Esophagus squamous epithelium (tissue), 5 donors: Measurements from ENCODE around the gene CLCA4. TPM values are rescaled to one million over a fixed set of nuclear protein-coding genes. Genes with fewer than 3 reads are reported as not detected.
A peak's percentile ranks its signal among the peaks of the same experiment; 100 is the strongest.
"Not testable (repeated sequence)": the region's sequence is repeated elsewhere in the genome, so short reads cannot be mapped to it uniquely, and the experiment has no call there.

Experiments
- DNase-seq: peaks from one replicate; lab custom pipeline; 2025; lab: John Stamatoyannopoulos, UW
- H3K27ac ChIP-seq, 4 donors: fragments of 200-600 bp; sonication (generic); one replicate each; pipeline ENCODE4 v1.5.1; 2016 to 2019; ENCODE audit warnings: mild to moderate bottlenecking in 1 of 4
- H3K27me3 ChIP-seq, 4 donors: fragments of 200-600 bp; sonication (generic); 1 replicate in 3 of 4; 2 replicates in 1 of 4; pipeline versions ENCODE4 v1.5.1 to v1.6.0; 2017 to 2021; ENCODE audit warnings: antibody characterized with exemption in 1 of 4
- H3K36me3 ChIP-seq, 3 donors: fragments of 200-600 bp; sonication (generic); one replicate each; pipeline ENCODE4 v1.5.1; 2016 to 2019
- H3K4me1 ChIP-seq, 3 donors: fragments of 200-600 bp; sonication (generic); one replicate each; pipeline ENCODE4 v1.5.1; 2017 to 2019
- H3K4me3 ChIP-seq, 4 donors: fragments of 200-600 bp; sonication (generic); 1 replicate in 3 of 4; 2 replicates in 1 of 4; pipeline ENCODE4 v1.5.1; 2016 to 2019; ENCODE audit warnings: mild to moderate bottlenecking in 2 of 4, moderate library complexity in 1 of 4
- H3K9me3 ChIP-seq, 3 donors: fragments of 200-600 bp; sonication (generic); one replicate each; pipeline ENCODE4 v1.5.1; 2016 to 2019
- CTCF ChIP-seq, 6 experiments: fragments of 450-650 bp in 4 of 6; fragments of 200-600 bp in 2 of 6; sonication (generic) in 2 of 6; IDR thresholded peaks; one replicate each; pipeline ENCODE4 v1.5.1; 2016 to 2019; ENCODE audit warnings: antibody characterized with exemption in 6 of 6, mild to moderate bottlenecking in 4 of 6, moderate library complexity in 4 of 6
- POLR2A ChIP-seq, 4 donors: fragments of 450-650 bp; IDR thresholded peaks; one replicate each; pipeline ENCODE4 v1.6.1; 2017; ENCODE audit warnings: antibody characterized with exemption in 4 of 4, mild to moderate bottlenecking in 4 of 4, moderate library complexity in 3 of 4
- WGBS, 2 donors: methylation state at CpG; one replicate each; pipeline ENCODE4 v1.1.5; 2018; 5-methylcytosine and 5-hydroxymethylcytosine counted together
- intact Hi-C: fragments of 100-400 bp; cut with DNase I; formaldehyde crosslinking; loops from one replicate; pipeline ENCODE4 v1.15.0; 2022
- total RNA-seq, 4 donors: library from RNA; depleted of rRNA; stranded (reverse); fragments of >200 nt; gene quantifications; one replicate each; pipeline ENCODE4 v1.1.0, GENCODE V29; 2016
- donor health status: DM: yes; HTN: yes; CAD: no.

Gene CLCA4
- total RNA-seq, result 100 to 1,000 TPM; 135 to 639 (median 439) TPM

GRCh38 chr1:86546787-86547221, at the start of gene CLCA4:
TSS of gene CLCA4 (plus strand) at chr1:86547078. CDS start at chr1:86547120, 42 bp downstream.
- no peaks in the 10 kb centered on the region for H3K27me3 ChIP-seq
- intact Hi-C loops, result no loop called here
- no peaks in the 10 kb centered on the region for H3K9me3 ChIP-seq
- H3K27ac ChIP-seq, result peak within 1 kb of the TSS; percentile 56 to 74 (median 67)
- H3K36me3 ChIP-seq, result no peaks in the 10 kb centered on the region
- H3K4me3 ChIP-seq, result peak within 1 kb of the TSS; percentile 14 to 37 (median 32)
- no peak for TF ChIP-seq POLR2A (IDR thresholded peaks at IDR 0.05)
- TF ChIP-seq CTCF (IDR thresholded peaks at IDR 0.05), result no peak
- peaks cover 0 to 57% (median 13%) of the 10 kb centered on the region in 3 donors for H3K4me1 ChIP-seq
- 14 to 23% methylated on average over 2 of the region's 2 CpGs for WGBS, 2 donors
- DNase-seq, result no peak

GRCh38 chr1:86498281-86498680, 48.6 kb upstream of the CLCA4 start:
- no peak for DNase-seq
- WGBS, 2 donors, result 73 to 79% methylated on average over 3 of the region's 3 CpGs
- Histone ChIP-seq H3K9me3 (no peaks in the 10 kb centered on the region), H3K4me3 (no peak overlapping the region), H3K36me3 (no peaks in the 10 kb centered on the region), H3K27me3 (no peaks in the 10 kb centered on the region), H3K27ac (no peak overlapping the region), H3K4me1 (peaks cover 4 to 24% (median 7%) of the 10 kb centered on the region in 3 donors)
- TF ChIP-seq POLR2A (IDR thresholded peaks at IDR 0.05) (no peak), CTCF (IDR thresholded peaks at IDR 0.05) (no peak)
- intact Hi-C loops, result loop anchor here (10.0 kb wide), 1 partner anchor 113 kb away; no protein-coding TSS in a partner anchor

- Histone ChIP-seq H3K27ac (no peak overlapping the region), H3K36me3 (no peaks in the 10 kb centered on the region), H3K9me3 (no peaks in the 10 kb centered on the region), H3K27me3 (no peaks in the 10 kb centered on the region), H3K4me1 (peaks cover 17 to 42% (median 22%) of the 10 kb centered on the region in 3 donors), H3K4me3 (no peak overlapping the region)
- WGBS, 2 donors, result 11 to 15% methylated on average over 3 of the region's 3 CpGs
- no peak for DNase-seq
- intact Hi-C loops, result loop anchor here (10.0 kb wide), 1 partner anchor 115 kb away; no protein-coding TSS in a partner anchor
- TF ChIP-seq POLR2A (IDR thresholded peaks at IDR 0.05) (no peak), CTCF (IDR thresholded peaks at IDR 0.05) (peak; percentile 76 to 97 (median 84))
These were observed 46.8 kb upstream of the CLCA4 start for GRCh38 chr1:86499987-86500593.

GRCh38 chr1:86500714-86501113, 46.2 kb upstream of the CLCA4 start:
- H3K9me3 ChIP-seq, result no peaks in the 10 kb centered on the region
- intact Hi-C loops, result no loop called here
- no peak for TF ChIP-seq POLR2A (IDR thresholded peaks at IDR 0.05)
- no peak for TF ChIP-seq CTCF (IDR thresholded peaks at IDR 0.05)
- no peak for DNase-seq
- H3K4me3 ChIP-seq, result no peak overlapping the region
- H3K36me3 ChIP-seq, result no peaks in the 10 kb centered on the region
- H3K27me3 ChIP-seq, result no peaks in the 10 kb centered on the region
- H3K4me1 ChIP-seq, result peaks cover 17 to 48% (median 28%) of the 10 kb centered on the region in 3 donors
- WGBS, 2 donors, result 77 to 81% methylated on average over 2 of the region's 2 CpGs
- no peak overlapping the region for H3K27ac ChIP-seq

GRCh38 chr1:86502125-86502646, 44.7 kb upstream of the CLCA4 start:
- intact Hi-C loops, H3K36me3 ChIP-seq, DNase-seq, H3K27me3 ChIP-seq, H3K9me3 ChIP-seq: not testable (repeated sequence)
- peaks cover 17 to 59% (median 28%) of the 10 kb centered on the region in 3 donors for H3K4me1 ChIP-seq
- H3K4me3 ChIP-seq, result peak overlapping the region; percentile 12 to 46 (median 30)
- peak overlapping the region in 3 of 4 donors; percentile 56 to 83 (median 80) for H3K27ac ChIP-seq
- 42 to 51% methylated on average over 16 of the region's 16 CpGs for WGBS, 2 donors
- TF ChIP-seq CTCF (IDR thresholded peaks at IDR 0.05), result peak in 5 of 6 experiments; percentile 30 to 69 (median 47)
